OCI-LY3 (cell line): Measurements from ENCODE around the gene MFSD12.
A peak's percentile ranks its signal among the peaks of the same experiment; 100 is the strongest.

Source experiments
- H2AFZ ChIP-seq: fragments of 200-600, 300-600 bp; shearing (Covaris generic); 2 replicates; pipeline ENCODE4 v1.6.0; 2014; ENCODE audit warnings: antibody characterized with exemption, low read depth, low read length
- H3K27ac ChIP-seq: fragments of 200-600, 300-600 bp; sonication (generic); 2 replicates; pipeline ENCODE4 v1.5.1; 2014; ENCODE audit warnings: mild to moderate bottlenecking, low read length, moderate library complexity, mixed read lengths
- H3K27me3 ChIP-seq: fragments of 200-600, 300-600 bp; sonication (generic); 2 replicates; pipeline ENCODE4 v1.6.1; 2014; ENCODE audit warnings: low read depth, low read length, mixed read lengths
- H3K36me3 ChIP-seq: fragments of 200-600, 300-600 bp; sonication (generic); replicated peaks from 2 replicates; pipeline ENCODE3; 2014; ENCODE audit warnings: low read depth, low read length, mixed read lengths
- H3K4me1 ChIP-seq: fragments of 300-600, 200-600 bp; sonication (generic); 2 replicates; pipeline ENCODE4 v1.6.1; 2014; ENCODE audit warnings: low read length, mixed read lengths
- H3K4me2 ChIP-seq: fragments of 200-600, 300-600 bp; sonication (generic); 2 replicates; pipeline ENCODE4 v1.6.1; 2014; ENCODE audit warnings: low read length, mixed read lengths
- H3K4me3 ChIP-seq: fragments of 300-600, 200-600 bp; sonication (generic); 2 replicates; pipeline ENCODE4 v1.5.1; 2014; ENCODE audit warnings: antibody characterized with exemption, mild to moderate bottlenecking, low read length, moderate library complexity
- H3K79me2 ChIP-seq: fragments of 300-600, 200-600 bp; shearing (Covaris generic); 2 replicates; pipeline ENCODE4 v1.6.1; 2014; ENCODE audit warnings: mild to moderate bottlenecking, low read length, mixed read lengths
- H3K9ac ChIP-seq: fragments of 300-600, 200-600 bp; shearing (Covaris generic); 2 replicates; pipeline ENCODE4 v1.6.0; 2014; ENCODE audit warnings: mild to moderate bottlenecking, low read length, moderate library complexity
- H3K9me3 ChIP-seq: fragments of 200-600, 300-600 bp; shearing (Covaris generic); 2 replicates; pipeline ENCODE4 v1.6.1; 2014; ENCODE audit warnings: low read length, mixed read lengths; ENCODE audit not compliant: insufficient read depth
- H4K20me1 ChIP-seq: fragments of 200-600, 300-600 bp; sonication (generic); 2 replicates; pipeline ENCODE4 v1.6.1; 2016; ENCODE audit warnings: low read length, mixed read lengths; ENCODE audit not compliant: insufficient read depth
- CTCF ChIP-seq: fragments of 200-600, 300-600 bp; sonication (generic); IDR thresholded peaks from 2 replicates; pipeline ENCODE4 v1.5.1; 2014; ENCODE audit warnings: antibody characterized with exemption, low read length, low read depth
- EZH2phosphoT487 ChIP-seq: fragments of 200-600 bp; shearing (Covaris generic); IDR thresholded peaks from 2 replicates; pipeline ENCODE4 v1.6.1; 2018; ENCODE audit warnings: antibody characterized with exemption, mixed run types, low read depth

Gene MFSD12

GRCh38 chr19:3547301-3547731 lies 10.1 kb downstream of the MFSD12 start:
- Histone ChIP-seq H3K4me3 (no peak overlapping the region), H3K4me1 (no peaks in the 10 kb centered on the region), H3K36me3 (peaks cover 45% of the 10 kb centered on the region), H3K79me2 (peaks cover 22% of the 10 kb centered on the region), H3K27me3 (no peaks in the 10 kb centered on the region), H4K20me1 (peaks cover 12% of the 10 kb centered on the region), H2AFZ (no peak overlapping the region), H3K9ac (no peak overlapping the region), H3K27ac (no peak overlapping the region), H3K4me2 (no peak overlapping the region), H3K9me3 (no peaks in the 10 kb centered on the region)
- TF ChIP-seq EZH2phosphoT487 (no peak), CTCF (peak; percentile 50)

GRCh38 chr19:3546119-3546518 lies 11.3 kb downstream of the MFSD12 start:
- Histone ChIP-seq H3K27ac (no peak overlapping the region), H3K4me2 (no peak overlapping the region), H3K36me3 (peaks cover 45% of the 10 kb centered on the region)

DNA sequence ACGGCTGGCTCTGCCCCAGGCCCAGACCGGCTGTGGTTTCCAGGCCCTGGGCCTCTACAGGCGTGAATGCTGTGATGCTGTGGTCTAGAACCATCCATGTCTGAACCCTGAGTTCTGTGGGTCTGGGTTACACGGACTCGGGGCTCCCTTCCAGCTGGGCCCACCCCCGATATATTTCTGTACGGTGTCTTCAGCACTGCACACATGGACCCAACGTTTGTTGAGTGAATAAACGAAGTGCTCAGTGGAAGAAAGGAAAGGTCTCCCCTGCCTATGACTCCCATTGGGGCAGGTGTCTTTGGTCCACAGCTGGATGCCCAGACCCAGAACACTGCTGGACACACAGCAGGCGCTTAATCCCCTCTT lies 11.7 kb downstream of the MFSD12 start:
- H3K79me2 ChIP-seq, result peaks cover 7% of the 10 kb centered on the region; the same call in 1 of the 2 replicates
- H3K36me3 ChIP-seq, result peaks cover 41% of the 10 kb centered on the region
- H3K4me2 ChIP-seq, result no peak overlapping the region
- H3K4me1 ChIP-seq, result no peaks in the 10 kb centered on the region
- H3K9ac ChIP-seq, result no peak overlapping the region
- H3K27ac ChIP-seq, result peak overlapping the region; percentile 1; the same call in 1 of the 2 replicates
- H3K27me3 ChIP-seq, result no peaks in the 10 kb centered on the region
- no peaks in the 10 kb centered on the region for H3K9me3 ChIP-seq
- TF ChIP-seq CTCF, result no peak
- no peak for TF ChIP-seq EZH2phosphoT487
- H3K4me3 ChIP-seq, result no peak overlapping the region
- H2AFZ ChIP-seq, result no peak overlapping the region
- H4K20me1 ChIP-seq, result peaks cover 12% of the 10 kb centered on the region

More at GRCh38 chr19:3546119-3546518, 11.3 kb downstream of the MFSD12 start:
- H3K4me3 ChIP-seq, result no peak overlapping the region
- no peaks in the 10 kb centered on the region for H3K4me1 ChIP-seq
- H3K79me2 ChIP-seq, result peaks cover 12% of the 10 kb centered on the region
- no peaks in the 10 kb centered on the region for H3K27me3 ChIP-seq
- no peak overlapping the region for H3K9ac ChIP-seq
- H2AFZ ChIP-seq, result no peak overlapping the region
- no peak for TF ChIP-seq EZH2phosphoT487
- no peak for TF ChIP-seq CTCF
- peaks cover 12% of the 10 kb centered on the region for H4K20me1 ChIP-seq
- H3K9me3 ChIP-seq, result no peaks in the 10 kb centered on the region

DNA sequence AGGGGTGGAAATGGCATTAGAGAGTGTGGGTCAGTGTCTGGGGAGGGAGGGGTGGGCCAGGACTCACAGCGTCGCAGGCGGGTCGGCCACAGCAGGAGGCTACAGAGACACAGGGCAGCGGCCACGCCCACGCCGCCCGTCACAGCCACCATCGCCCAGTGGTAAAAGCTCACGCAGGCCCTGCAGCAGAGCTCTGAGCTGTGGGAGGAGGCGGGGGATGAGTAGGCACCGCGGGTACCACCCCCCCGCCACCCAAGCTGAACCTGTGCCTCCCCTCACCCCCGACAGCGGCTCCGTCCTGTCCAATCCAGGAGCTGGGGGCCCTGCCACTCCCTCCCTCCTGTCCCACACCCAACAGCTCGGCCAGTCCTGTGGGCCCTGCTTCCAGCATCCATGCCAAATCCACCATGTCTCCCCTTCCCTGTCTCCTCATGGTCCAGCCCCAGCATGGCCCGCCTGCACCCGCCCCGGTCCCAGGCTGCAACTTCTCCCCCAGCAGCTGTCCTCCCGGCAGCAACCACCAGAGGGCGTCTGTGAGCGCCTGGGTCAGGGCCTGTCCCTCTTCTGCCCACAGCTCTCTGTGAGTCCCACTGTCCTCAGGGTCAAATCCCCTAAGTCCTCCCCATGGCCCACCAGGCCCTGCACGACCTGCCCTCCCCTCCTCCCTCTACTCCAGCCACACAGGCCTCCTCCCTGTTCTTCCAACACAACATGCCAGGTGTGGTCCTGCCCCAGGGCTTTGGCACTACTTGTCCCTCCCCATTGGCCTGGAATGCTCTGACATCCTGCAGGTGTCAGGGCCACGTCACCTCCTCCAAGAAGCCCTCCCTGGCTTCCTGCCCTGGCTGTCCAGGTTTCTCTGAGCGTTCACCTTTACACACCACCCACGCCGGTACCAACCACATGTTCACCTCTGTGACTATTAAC lies 12.4 kb downstream of the MFSD12 start:
- no peaks in the 10 kb centered on the region for H3K27me3 ChIP-seq
- H3K27ac ChIP-seq, result peak overlapping the region; percentile 1; the same call in 1 of the 2 replicates
- no peaks in the 10 kb centered on the region for H3K4me1 ChIP-seq
- no peak overlapping the region for H2AFZ ChIP-seq
- no peak overlapping the region for H3K9ac ChIP-seq
- H3K4me3 ChIP-seq, result no peak overlapping the region
- H3K4me2 ChIP-seq, result no peak overlapping the region
- no peaks in the 10 kb centered on the region for H3K9me3 ChIP-seq
- no peak for TF ChIP-seq EZH2phosphoT487
- peak; percentile 96 for TF ChIP-seq CTCF
- H4K20me1 ChIP-seq, result peaks cover 12% of the 10 kb centered on the region
- H3K36me3 ChIP-seq, result peaks cover 39% of the 10 kb centered on the region
- H3K79me2 ChIP-seq, result peaks cover 7% of the 10 kb centered on the region; the same call in 1 of the 2 replicates
